ENCODE measurements around the gene XRCC2. TPM values are rescaled to one million over a fixed set of nuclear protein-coding genes. Genes with fewer than 3 reads are reported as not detected.

Gene XRCC2
- total and polyA plus RNA-seq, 2 donors (not counting 1 experiment from before 2014, with no cell fraction given), result 0.66 to 1.5 TPM

DNA sequence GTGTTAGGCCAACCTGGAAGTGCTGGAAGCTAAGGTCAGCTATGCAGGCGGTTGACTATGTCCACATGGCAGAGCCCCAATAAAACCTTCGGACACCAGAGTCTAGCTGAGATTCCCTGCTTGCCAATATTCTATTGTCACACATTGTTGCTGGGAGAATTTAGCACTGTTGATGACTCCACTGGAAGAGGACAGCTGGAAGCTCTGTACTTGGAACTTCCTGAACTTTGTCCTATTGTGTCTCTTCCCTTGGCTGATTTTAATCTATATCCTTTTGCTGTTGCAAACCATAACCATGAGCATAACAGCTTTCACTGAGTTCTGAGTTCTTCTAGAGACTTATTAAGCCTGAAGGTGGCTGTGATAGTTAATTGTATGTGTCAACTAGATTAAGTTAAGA lies 12.0 kb downstream of the XRCC2 start:
- CTCF ChIA-PET, result no interaction called here
- no peak overlapping the region for H3K27ac Mint-ChIP-seq
- TF ChIP-seq, protein P1, sequence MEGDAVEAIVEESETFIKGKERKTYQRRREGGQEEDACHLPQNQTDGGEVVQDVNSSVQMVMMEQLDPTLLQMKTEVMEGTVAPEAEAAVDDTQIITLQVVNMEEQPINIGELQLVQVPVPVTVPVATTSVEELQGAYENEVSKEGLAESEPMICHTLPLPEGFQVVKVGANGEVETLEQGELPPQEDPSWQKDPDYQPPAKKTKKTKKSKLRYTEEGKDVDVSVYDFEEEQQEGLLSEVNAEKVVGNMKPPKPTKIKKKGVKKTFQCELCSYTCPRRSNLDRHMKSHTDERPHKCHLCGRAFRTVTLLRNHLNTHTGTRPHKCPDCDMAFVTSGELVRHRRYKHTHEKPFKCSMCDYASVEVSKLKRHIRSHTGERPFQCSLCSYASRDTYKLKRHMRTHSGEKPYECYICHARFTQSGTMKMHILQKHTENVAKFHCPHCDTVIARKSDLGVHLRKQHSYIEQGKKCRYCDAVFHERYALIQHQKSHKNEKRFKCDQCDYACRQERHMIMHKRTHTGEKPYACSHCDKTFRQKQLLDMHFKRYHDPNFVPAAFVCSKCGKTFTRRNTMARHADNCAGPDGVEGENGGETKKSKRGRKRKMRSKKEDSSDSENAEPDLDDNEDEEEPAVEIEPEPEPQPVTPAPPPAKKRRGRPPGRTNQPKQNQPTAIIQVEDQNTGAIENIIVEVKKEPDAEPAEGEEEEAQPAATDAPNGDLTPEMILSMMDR (IDR thresholded peaks at IDR 0.05), result no peak

DNA sequence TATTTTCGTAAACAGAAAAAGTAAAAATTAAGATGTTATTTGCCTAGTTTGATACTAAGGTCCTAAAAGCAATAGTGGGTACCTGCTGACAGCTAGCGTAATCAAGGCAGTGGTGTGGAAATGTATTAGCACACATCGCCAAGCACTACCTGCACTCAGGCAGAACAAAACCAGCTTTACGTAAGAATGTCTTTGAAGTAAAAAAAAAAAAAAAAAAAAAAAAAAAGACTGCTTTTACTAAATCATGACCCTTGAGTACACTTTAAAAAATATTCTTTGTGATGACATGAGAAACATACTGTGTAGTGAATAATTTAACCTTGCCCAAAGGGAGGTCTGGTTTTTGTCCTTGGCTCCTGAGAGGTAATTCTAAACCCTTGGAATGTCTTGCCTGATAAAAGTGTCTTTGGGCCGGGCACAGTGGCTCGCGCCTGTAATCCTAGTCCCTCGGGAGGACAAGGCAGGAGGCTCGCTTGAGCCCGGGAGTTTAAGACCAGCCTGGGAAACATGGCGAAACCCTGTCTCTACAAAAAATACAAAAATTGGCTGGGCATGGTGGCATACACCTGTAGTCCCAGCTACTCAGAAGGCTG lies 12.7 kb downstream of the XRCC2 start:
- H3K27me3 Mint-ChIP-seq, result no peaks in the 10 kb centered on the region
- no peaks in the 10 kb centered on the region for H3K36me3 ChIP-seq (replicated peaks in 1 of 2; ENCODE audit: control extremely low read depth in 1 of 2, control insufficient read depth in 1 of 2, extremely low read depth in 1 of 2, insufficient read depth in 2 of 2, low read length in 1 of 2)
- H3K4me1 Mint-ChIP-seq, result peaks cover 2% of the 10 kb centered on the region
- POLR2A ChIA-PET, result interaction anchor here (0.6 kb wide), 1 partner anchor 199 kb away, joined by 3 read pairs; no protein-coding TSS in a partner anchor
- H2AFZ ChIP-seq (ENCODE audit: insufficient read depth, low read depth, low read length, poor library complexity, severe bottlenecking), result no peak overlapping the region
- no peak for TF ChIP-seq EZH2 (IDR thresholded peaks at IDR 0.05; ENCODE audit: borderline replicate concordance, insufficient read depth, low read depth, low read length, poor library complexity, severe bottlenecking)
- TF ChIP-seq, protein P1 (IDR thresholded peaks at IDR 0.05), result no peak
- H3K9ac ChIP-seq (ENCODE audit: low read length), result no peak overlapping the region
- no peaks in the 10 kb centered on the region for H3K79me2 ChIP-seq (ENCODE audit: control insufficient read depth, insufficient read depth, low read length)
- H3K4me2 ChIP-seq (replicated peaks; ENCODE audit: low read depth, low read length, poor library complexity, severe bottlenecking), result no peak overlapping the region
- no peaks in the 10 kb centered on the region for H3K4me1 ChIP-seq (ENCODE audit: control insufficient read depth in 2 of 2, insufficient read depth in 2 of 2, low read length in 2 of 2)
- no peak for DNase-seq
- CTCF ChIA-PET, result no interaction called here
- H3K4me3 Mint-ChIP-seq, result no peak overlapping the region
- intact Hi-C loops (cut with micrococcal nuclease), result no loop called here
- no peak overlapping the region for H3K27ac Mint-ChIP-seq
- no peaks in the 10 kb centered on the region for H3K9me3 Mint-ChIP-seq (ENCODE audit: insufficient read depth)
- H3K4me3 ChIP-seq (ENCODE audit: control extremely low read depth in 1 of 5, extremely low read depth in 1 of 5, insufficient read depth in 1 of 5, low read depth in 2 of 5, low read length in 4 of 5), result no peak overlapping the region
- H3K27ac ChIP-seq (ENCODE audit: low read length in 2 of 2), result no peak overlapping the region
- no peaks in the 10 kb centered on the region for H3K9me3 ChIP-seq (ENCODE audit: control extremely low read depth in 1 of 3, control insufficient read depth in 2 of 3, insufficient read depth in 1 of 3, low read length in 2 of 3)
- WGBS (ENCODE audit: insufficient coverage), result 99% methylated on average over 7 of the region's 11 CpGs
- no peak for ATAC-seq (ENCODE audit: low read depth)
- H4K20me1 ChIP-seq (ENCODE audit: control insufficient read depth, insufficient read depth, low read length, poor library complexity, severe bottlenecking), result no peaks in the 10 kb centered on the region
- no peaks in the 10 kb centered on the region for H3K27me3 ChIP-seq (replicated peaks in 1 of 4; ENCODE audit: control extremely low read depth in 1 of 4, control insufficient read depth in 3 of 4, insufficient read depth in 4 of 4, low read length in 3 of 4)

More for the DNA sequence above, 12.0 kb downstream of the XRCC2 start:
- Histone ChIP-seq H3K27ac (ENCODE audit: low read length in 2 of 2) (no peak overlapping the region), H3K79me2 (ENCODE audit: control insufficient read depth, insufficient read depth, low read length) (no peaks in the 10 kb centered on the region), H4K20me1 (ENCODE audit: control insufficient read depth, insufficient read depth, low read length, poor library complexity, severe bottlenecking) (no peaks in the 10 kb centered on the region), H2AFZ (ENCODE audit: insufficient read depth, low read depth, low read length, poor library complexity, severe bottlenecking) (no peak overlapping the region), H3K9me3 (ENCODE audit: control extremely low read depth in 1 of 3, control insufficient read depth in 2 of 3, insufficient read depth in 1 of 3, low read length in 2 of 3) (no peaks in the 10 kb centered on the region), H3K9ac (ENCODE audit: low read length) (no peak overlapping the region), H3K4me3 (ENCODE audit: control extremely low read depth in 1 of 5, extremely low read depth in 1 of 5, insufficient read depth in 1 of 5, low read depth in 2 of 5, low read length in 4 of 5) (no peak overlapping the region), H3K36me3 (replicated peaks in 1 of 2; ENCODE audit: control extremely low read depth in 1 of 2, control insufficient read depth in 1 of 2, extremely low read depth in 1 of 2, insufficient read depth in 2 of 2, low read length in 1 of 2) (no peaks in the 10 kb centered on the region), H3K27me3 (replicated peaks in 1 of 4; ENCODE audit: control extremely low read depth in 1 of 4, control insufficient read depth in 3 of 4, insufficient read depth in 4 of 4, low read length in 3 of 4) (no peaks in the 10 kb centered on the region), H3K4me1 (ENCODE audit: control insufficient read depth in 2 of 2, insufficient read depth in 2 of 2, low read length in 2 of 2) (no peaks in the 10 kb centered on the region), H3K4me2 (replicated peaks; ENCODE audit: low read depth, low read length, poor library complexity, severe bottlenecking) (no peak overlapping the region)
- ATAC-seq (ENCODE audit: low read depth) (no peak), DNase-seq (no peak)
- Mint-ChIP-seq H3K27me3 (no peaks in the 10 kb centered on the region), H3K4me3 (no peak overlapping the region), H3K9me3 (ENCODE audit: insufficient read depth) (no peaks in the 10 kb centered on the region), H3K4me1 (peaks cover 2% of the 10 kb centered on the region)
- intact Hi-C loops (cut with micrococcal nuclease), result no loop called here
- POLR2A ChIA-PET, result no interaction called here
- WGBS (ENCODE audit: insufficient coverage), result 95% methylated on average over 2 of the region's 2 CpGs

Data from B cell (primary cell).